Mucosa of descending colon (tissue), 3 donors: ENCODE measurements around the gene ARID1B. TPM values are rescaled to one million over a fixed set of nuclear protein-coding genes. Genes with fewer than 3 reads are reported as not detected.

Experiments used
- ATAC-seq: fragments of 200-7000 bp; cut with Tn5 transposase; one replicate; pipeline ENCODE4 v1.9.1; 2020; ENCODE audit warnings: mild to moderate bottlenecking, moderate library complexity
- DNase-seq, 3 donors: peaks; one replicate each; pipeline ENCODE4 v3.0.0-alpha.2; 2020
- H3K36me3 ChIP-seq: fragments of 200-600 bp; one replicate; pipeline ENCODE4 v1.8.0; 2021; ENCODE audit warnings: low read depth, mild to moderate bottlenecking
- H3K4me1 ChIP-seq: fragments of 200-600 bp; one replicate; pipeline ENCODE4 v1.8.0; 2021; ENCODE audit warnings: low read depth, mild to moderate bottlenecking
- H3K4me3 ChIP-seq: fragments of 200-600 bp; one replicate; pipeline ENCODE4 v1.8.0; 2021; ENCODE audit warnings: mild to moderate bottlenecking
- H3K9me3 ChIP-seq: fragments of 200-600 bp; one replicate; pipeline ENCODE4 v1.8.0; 2021; ENCODE audit warnings: mild to moderate bottlenecking
- CTCF ChIP-seq: fragments of 200-600 bp; IDR thresholded peaks from one replicate; pipeline ENCODE4 v1.8.0; 2022; ENCODE audit warnings: antibody characterized with exemption, mild to moderate bottlenecking
- intact Hi-C, 2 donors: fragments of 100-400 bp; cut with DNase I in 1 of 2; cut with micrococcal nuclease in 1 of 2; formaldehyde crosslinking; loops; one replicate each; pipeline versions ENCODE4 v1.11.0 to v1.11.1; 2022; cut with DNase I, micrococcal nuclease
- total RNA-seq, 3 donors: library from RNA; stranded (reverse); fragmentation: NEBNext Ultra II Directional in 2 of 3; extraction: Animal tissue kit (Norgen Biotek cat#: 25700) in 2 of 3; gene quantifications; one replicate each; pipeline versions ENCODE4 v1.2.1 to v1.2.4, GENCODE V29; 2021 to 2023
- donor health status: DM: no; HTN: no; CAD: no; lungs with moderate emphysema.
- donor health status: DM: no; HTN: no; CAD: no.
- donor health status: DM: no; HTN: yes; CAD: no.

ARID1B gene
- total RNA-seq, 3 donors from 2014 or later: 71.8 to 102 (median 101) TPM

GRCh38 chr6:157219201-157220200 lies 442.3 kb downstream of the ARID1B start:
- TF ChIP-seq CTCF: no peak
- Histone ChIP-seq H3K4me3 (no peak overlapping the region), H3K9me3 (no peaks in the 10 kb centered on the region), H3K4me1 (peaks cover 5% of the 10 kb centered on the region), H3K36me3 (no peaks in the 10 kb centered on the region)
- intact Hi-C loops: no loop called here
- DNase-seq (peak in 2 of 3 donors; percentile 35 to 61), ATAC-seq (peak; percentile 60)

DNA sequence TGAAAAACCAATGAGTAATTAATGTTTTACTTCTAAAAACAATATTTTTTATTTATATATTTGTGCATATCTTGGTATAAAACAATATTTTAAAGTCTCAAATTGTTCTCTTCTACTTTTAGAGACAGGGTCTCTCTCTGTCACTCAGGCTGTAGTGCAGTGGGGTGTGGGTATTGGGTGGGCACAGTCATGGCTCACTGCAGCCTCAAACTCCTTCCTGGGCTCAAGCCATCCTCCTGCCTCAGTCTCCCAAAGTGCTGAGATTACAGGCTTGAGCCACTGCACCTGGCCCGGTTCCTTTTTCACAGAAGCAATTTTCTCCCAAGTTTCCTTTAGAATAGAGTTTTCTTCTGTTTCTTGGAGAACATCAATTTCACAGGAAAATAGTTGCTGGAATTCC lies 443.3 kb downstream of the ARID1B start:
- Histone ChIP-seq H3K36me3 (no peaks in the 10 kb centered on the region), H3K4me3 (no peak overlapping the region), H3K4me1 (peaks cover 5% of the 10 kb centered on the region), H3K9me3 (no peaks in the 10 kb centered on the region)
- ATAC-seq (no peak), DNase-seq (no peak)
- intact Hi-C loops: no loop called here
- TF ChIP-seq CTCF: no peak

DNA sequence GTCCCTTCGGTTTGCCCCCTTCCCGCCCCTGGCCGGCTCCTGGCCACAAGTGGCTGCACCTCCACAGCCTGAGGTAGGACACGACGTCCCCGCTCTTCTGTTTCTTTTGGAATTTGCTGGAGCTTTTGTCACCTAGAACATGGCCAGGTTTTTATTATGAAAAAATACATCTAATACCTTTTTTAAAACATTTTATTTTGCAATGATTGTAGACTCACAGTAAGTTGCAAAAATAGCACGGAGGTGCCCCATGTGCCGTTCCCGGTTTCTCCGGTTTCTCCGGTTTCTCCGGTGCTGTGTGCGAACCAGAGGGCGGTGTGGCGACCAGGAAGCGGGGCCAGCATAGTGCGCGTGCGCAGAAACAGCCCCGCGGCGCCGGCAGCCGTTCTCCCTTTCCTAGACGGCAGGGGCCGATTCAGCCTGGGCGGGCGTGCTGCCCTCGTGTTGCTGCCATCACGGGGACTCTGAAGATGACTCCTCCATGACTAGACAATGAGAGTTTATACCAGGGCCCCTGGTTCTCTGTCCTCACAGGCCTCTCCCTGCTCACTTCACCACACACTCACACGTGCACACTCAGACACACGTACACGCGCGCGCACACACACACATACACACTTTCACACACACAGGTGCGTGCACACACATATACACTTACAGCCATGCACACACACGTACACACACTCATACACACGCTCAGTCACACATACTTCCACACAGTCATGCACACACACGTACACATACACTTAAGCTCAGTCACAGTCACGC lies 444.1 kb downstream of the ARID1B start:
- no peak for TF ChIP-seq CTCF
- Histone ChIP-seq H3K36me3 (no peaks in the 10 kb centered on the region), H3K4me1 (peaks cover 5% of the 10 kb centered on the region), H3K4me3 (no peak overlapping the region), H3K9me3 (no peaks in the 10 kb centered on the region)
- intact Hi-C loops: no loop called here
- DNase-seq: peak; percentile 91 to 96 (median 94)
- ATAC-seq: peak; percentile 86

DNA sequence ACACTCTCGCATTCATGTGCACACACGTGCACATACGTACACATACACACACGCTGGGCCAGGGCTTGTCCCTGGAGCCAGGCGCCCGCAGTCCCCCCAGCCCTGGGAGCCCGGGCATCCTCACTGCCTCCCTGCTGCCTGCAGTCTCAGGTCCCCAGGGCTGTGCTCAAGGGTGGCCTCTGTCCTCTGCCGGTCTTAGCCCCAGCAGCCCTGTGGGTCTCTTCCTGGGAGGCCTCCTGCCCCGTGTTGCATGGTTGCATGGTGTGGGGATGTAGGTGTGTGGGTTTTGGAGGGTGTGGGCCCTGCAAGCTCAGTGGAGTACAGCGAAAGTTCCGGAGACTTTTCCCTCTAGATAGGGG lies 444.6 kb downstream of the ARID1B start:
- ATAC-seq (no peak), DNase-seq (peak in 1 of 3 donors; percentile 54)
- Histone ChIP-seq H3K4me3 (no peak overlapping the region), H3K4me1 (peaks cover 5% of the 10 kb centered on the region), H3K9me3 (no peaks in the 10 kb centered on the region), H3K36me3 (no peaks in the 10 kb centered on the region)
- no peak for TF ChIP-seq CTCF
- intact Hi-C loops: no loop called here

DNA sequence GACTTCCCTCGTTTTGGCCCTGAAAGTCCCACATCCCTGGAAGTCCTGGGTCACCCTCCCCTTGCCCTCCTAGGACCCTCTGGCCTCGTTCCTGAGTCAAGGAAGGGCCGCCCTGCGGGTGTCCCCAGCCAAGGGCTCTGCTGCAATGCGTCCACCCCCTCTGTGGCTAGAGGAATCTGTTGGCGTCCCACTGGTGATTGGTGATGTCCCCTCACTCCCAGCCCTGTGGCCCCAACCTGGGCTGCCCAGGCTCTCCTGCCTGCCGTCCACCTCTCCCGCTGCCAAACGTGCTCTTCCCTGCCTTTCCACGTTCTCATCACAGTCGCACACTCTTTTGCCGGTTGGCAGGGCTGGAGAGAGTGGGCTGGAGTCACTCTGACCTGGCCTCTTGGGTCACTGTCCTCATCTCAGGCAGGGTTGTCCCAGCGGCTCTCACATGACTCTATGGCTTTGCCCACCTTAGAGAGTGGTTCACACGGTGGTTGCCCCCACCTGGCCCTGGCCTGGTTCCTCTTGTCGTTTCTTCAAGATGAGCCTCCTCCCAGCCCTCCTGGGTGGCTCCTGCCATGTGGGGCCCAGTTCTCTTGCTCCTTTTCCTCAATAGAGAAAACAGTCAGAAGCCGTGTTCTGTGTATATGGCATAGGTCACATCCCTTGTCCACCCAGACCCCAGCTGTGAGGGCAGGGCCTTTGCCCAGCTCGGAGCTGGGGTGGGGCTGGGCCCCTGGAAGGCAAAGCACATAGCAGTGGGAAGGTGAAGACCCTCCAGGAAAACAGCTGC lies 445.2 kb downstream of the ARID1B start:
- intact Hi-C loops: no loop called here
- no peak for ATAC-seq
- H3K4me3 ChIP-seq: no peak overlapping the region

More for the DNA sequence above, 445.2 kb downstream of the ARID1B start:
- Histone ChIP-seq H3K9me3 (no peaks in the 10 kb centered on the region), H3K36me3 (no peaks in the 10 kb centered on the region), H3K4me1 (peaks cover 5% of the 10 kb centered on the region)
- no peak for TF ChIP-seq CTCF
- DNase-seq: peak in 1 of 3 donors; percentile 49
